ENCODE data around the gene THAP9.
"Not testable (repeated sequence)": the region's sequence is repeated elsewhere in the genome, so short reads cannot be mapped to it uniquely, and the experiment has no call there.

The THAP9 gene

GRCh38 chr4:82898322-82899243 lies 2.0 kb upstream of the THAP9 start:
- no peak for DNase-seq

GRCh38 chr4:82899374-82900065 lies 1.0 kb upstream of the THAP9 start:
- DNase-seq, result no peak

GRCh38 chr4:82900066-82900410 lies 497 bp upstream of the THAP9 start:
- DNase-seq, result no peak

- no peak for DNase-seq
Observed at GRCh38 chr4:82901183-82901718, 716 bp downstream of the THAP9 start.

- no peak for DNase-seq
Observed at GRCh38 chr4:82903737-82904136, 3.2 kb downstream of the THAP9 start.

GRCh38 chr4:82905205-82905604 lies 4.7 kb downstream of the THAP9 start:
- DNase-seq, result no peak

- DNase-seq, result no peak
Observed at GRCh38 chr4:82906469-82906868, 5.9 kb downstream of the THAP9 start.

- no peak for DNase-seq
Observed at GRCh38 chr4:82909326-82909725, 8.8 kb downstream of the THAP9 start.

GRCh38 chr4:82913305-82913704 lies 12.8 kb downstream of the THAP9 start:
- DNase-seq, result no peak

- DNase-seq, result not testable (repeated sequence)
Observed at GRCh38 chr4:82913968-82914367, 13.4 kb downstream of the THAP9 start.

- no peak for DNase-seq
Observed at GRCh38 chr4:82918091-82918490, 17.6 kb downstream of the THAP9 start.

- no peak for DNase-seq
Observed at GRCh38 chr4:82919386-82919785, 18.9 kb downstream of the THAP9 start.

GRCh38 chr4:82921795-82922194 lies 21.3 kb downstream of the THAP9 start:
- DNase-seq, result no peak

- no peak for DNase-seq
Observed at GRCh38 chr4:82930848-82931755, 30.6 kb downstream of the THAP9 start.

- DNase-seq, result no peak
Observed at GRCh38 chr4:82934441-82934840, 33.9 kb downstream of the THAP9 start.

- no peak for DNase-seq
Observed at GRCh38 chr4:82939414-82939813, 38.9 kb downstream of the THAP9 start.

GRCh38 chr4:82947498-82947897 lies 47.0 kb downstream of the THAP9 start:
- DNase-seq, result no peak

GRCh38 chr4:82948647-82949204 lies 48.2 kb downstream of the THAP9 start:
- no peak for DNase-seq

- no peak for DNase-seq
Observed at GRCh38 chr4:82951196-82951595, 50.7 kb downstream of the THAP9 start.

GRCh38 chr4:82954212-82954611 lies 53.7 kb downstream of the THAP9 start:
- no peak for DNase-seq

- no peak for DNase-seq
Observed at GRCh38 chr4:82957045-82957444, 56.5 kb downstream of the THAP9 start.

- no peak for DNase-seq
Observed at GRCh38 chr4:82965763-82966162, 65.2 kb downstream of the THAP9 start.

- DNase-seq, result no peak
Observed at GRCh38 chr4:82968972-82969371, 68.4 kb downstream of the THAP9 start.

All from COR-L47 (cell line).